ENCODE results near the gene MRPL21.

DNA sequence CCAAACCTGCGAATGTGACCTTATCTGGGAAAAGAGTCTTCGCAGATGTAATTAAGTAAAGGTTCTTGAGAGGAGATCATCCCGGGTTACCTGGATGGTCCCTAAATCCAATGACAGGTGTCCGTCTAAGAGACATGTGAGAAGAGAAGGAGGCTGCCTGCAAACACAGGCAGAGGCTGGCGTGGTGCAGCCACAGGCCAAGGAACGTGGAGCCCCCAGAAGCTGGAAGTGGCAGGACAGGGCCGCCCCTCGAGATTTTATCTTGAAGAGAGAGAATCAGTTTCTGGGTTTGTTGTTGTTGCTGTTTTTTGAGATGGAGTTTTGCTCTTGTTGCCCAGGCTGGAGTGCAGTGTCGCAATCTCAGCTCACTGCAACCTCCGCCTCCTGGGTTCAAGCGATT lies 43.5 kb upstream of the MRPL21 start:
- TF ChIP-seq MYC (IDR thresholded peaks at IDR 0.05; ENCODE audit: borderline replicate concordance, low read length) (no peak), RAD21 (conservative IDR thresholded peaks at IDR 0.05 in 1 of 2, IDR thresholded peaks at IDR 0.05 in 1 of 2) (no peak), POLR2A (IDR thresholded peaks at IDR 0.05; ENCODE audit: low read length) (no peak)
- TF ChIP-seq, protein P1, sequence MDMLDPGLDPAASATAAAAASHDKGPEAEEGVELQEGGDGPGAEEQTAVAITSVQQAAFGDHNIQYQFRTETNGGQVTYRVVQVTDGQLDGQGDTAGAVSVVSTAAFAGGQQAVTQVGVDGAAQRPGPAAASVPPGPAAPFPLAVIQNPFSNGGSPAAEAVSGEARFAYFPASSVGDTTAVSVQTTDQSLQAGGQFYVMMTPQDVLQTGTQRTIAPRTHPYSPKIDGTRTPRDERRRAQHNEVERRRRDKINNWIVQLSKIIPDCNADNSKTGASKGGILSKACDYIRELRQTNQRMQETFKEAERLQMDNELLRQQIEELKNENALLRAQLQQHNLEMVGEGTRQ (IDR thresholded peaks at IDR 0.05): no peak

All from A549 (cell line).